Fibroblast of the aortic adventitia (primary cell): Measurements from ENCODE around the gene ZIC4. TPM values are rescaled to one million over a fixed set of nuclear protein-coding genes. Genes with fewer than 3 reads are reported as not detected.

ENCODE experiments used
- DNase-seq: peaks from one replicate; pipeline ENCODE4 v3.0.0-alpha.2; 2010; ENCODE audit warnings: low read depth
- H3K4me3 ChIP-seq: 2 replicates; pipeline ENCODE4 v1.5.1; 2011; ENCODE audit warnings: low read depth, mild to moderate bottlenecking, control low read depth, low read length, moderate library complexity
- CTCF ChIP-seq: IDR thresholded peaks from 2 replicates; pipeline ENCODE4 v1.5.1; 2011; ENCODE audit warnings: mild to moderate bottlenecking, low read length, control low read depth, inconsistent platforms; ENCODE audit not compliant: insufficient read depth
- total RNA-seq: library from RNA; depleted of rRNA; stranded (reverse); fragments of >200 nt; gene quantifications from 2 replicates; pipeline ENCODE4 v1.2.3, GENCODE V29; 2012; ENCODE audit warnings: low replicate concordance

The ZIC4 gene
- total RNA-seq, 1 donor = not detected

GRCh38 chr3:147385059-147386012, 21.0 kb downstream of the ZIC4 start:
- TF ChIP-seq CTCF = no peak
- DNase-seq = no peak
- H3K4me3 ChIP-seq = no peak overlapping the region

DNA sequence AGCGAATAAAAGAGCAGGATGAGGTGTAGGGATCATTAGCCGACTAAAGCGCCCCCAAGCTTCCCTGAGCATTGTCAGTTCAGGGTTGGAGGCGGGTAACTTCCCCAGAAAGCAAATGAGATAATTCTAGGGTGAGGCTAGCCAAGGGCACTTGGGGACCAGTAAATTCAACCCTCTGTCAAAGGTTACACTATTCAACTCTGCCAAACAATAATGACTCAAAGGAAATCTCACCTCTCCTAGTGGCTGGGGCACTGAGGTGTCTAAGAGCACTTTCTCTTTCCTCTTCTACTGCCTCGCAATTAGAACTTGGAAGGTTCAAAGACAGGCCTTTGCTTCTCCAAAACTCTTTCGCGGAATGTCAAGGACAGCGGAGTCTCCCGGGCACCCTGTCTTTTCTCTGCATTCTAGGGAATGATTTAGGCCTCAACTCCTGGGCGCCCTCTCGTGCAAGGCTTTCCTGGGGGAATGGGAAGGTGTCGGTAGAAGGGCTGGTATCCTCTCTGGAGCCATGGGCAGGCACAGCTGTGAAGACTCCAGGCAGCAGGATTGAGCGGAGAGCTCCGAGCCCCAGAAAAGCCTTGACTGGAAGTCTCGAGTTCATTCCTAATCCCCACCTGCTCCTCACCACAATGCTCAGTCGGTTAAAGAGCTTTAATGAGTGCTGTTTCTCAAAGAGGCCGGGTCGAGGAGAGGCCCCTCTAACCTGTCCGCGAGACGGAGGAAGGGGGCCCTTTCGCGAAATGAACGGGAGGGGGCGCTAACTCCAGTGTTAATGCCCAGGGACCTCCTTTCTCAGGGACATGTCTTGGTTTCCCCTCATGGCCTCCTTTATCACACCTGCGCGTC, 21.9 kb downstream of the ZIC4 start:
- TF ChIP-seq CTCF = peak; percentile 4
- H3K4me3 ChIP-seq = no peak overlapping the region
- DNase-seq = no peak

- TF ChIP-seq CTCF = peak; percentile 44
- H3K4me3 ChIP-seq = no peak overlapping the region
- no peak for DNase-seq
Measured at GRCh38 chr3:147383617-147384016, 22.7 kb downstream of the ZIC4 start.

- no peak overlapping the region for H3K4me3 ChIP-seq
- TF ChIP-seq CTCF = no peak
- no peak for DNase-seq
Measured at GRCh38 chr3:147381596-147381995, 24.7 kb downstream of the ZIC4 start.

DNA sequence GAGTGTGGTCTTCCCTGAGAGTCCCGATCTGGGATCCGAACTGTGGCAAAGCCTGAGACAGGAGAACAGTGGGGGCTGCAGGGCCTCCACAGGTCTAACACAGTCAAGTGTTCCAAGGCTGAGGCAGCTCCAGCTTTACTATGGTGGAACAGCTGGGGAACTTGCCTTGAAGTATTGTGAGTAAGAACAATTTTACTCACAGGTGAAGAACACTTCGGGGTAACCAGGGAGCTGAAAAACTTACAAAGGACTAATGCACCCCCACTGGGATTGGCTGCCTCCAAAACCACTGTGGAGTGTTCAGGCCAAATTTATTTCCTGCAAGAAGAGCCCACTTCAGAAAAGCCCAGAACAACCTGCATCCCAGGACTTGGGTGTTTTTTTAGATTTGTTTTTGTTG, 25.4 kb downstream of the ZIC4 start:
- TF ChIP-seq CTCF = no peak
- H3K4me3 ChIP-seq = no peak overlapping the region
- DNase-seq = no peak

DNA sequence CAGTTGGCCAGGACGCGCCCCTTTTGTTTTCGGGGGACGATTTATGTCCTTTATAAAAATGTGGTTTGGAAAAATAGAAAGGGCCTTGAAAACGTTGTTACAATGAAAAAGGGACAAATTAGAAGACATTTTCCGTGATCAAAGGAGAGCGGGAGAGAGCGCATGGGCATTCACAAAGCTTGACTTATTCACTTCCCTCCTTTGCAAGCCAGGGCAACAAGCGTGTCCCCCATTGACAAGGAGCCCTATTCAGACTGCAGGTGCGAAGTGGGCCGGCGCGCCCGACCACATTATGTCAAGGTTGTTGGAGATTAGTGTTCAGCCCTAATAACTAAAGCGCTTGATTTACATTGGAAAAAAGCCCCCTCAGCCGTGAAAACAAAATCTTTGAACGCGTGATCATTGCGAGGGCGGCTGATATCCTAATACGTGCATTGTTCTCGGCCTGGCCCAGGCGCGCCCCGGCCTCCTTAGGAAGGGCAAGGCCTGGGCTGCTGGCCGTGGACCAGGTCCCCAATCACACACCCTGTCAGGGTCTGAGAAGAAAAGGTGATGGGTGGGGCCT, 25.9 kb downstream of the ZIC4 start:
- no peak for DNase-seq
- no peak for TF ChIP-seq CTCF
- no peak overlapping the region for H3K4me3 ChIP-seq
